Right atrium auricular region (tissue), 2 donors: ENCODE results near the gene CDC25B. TPM values are rescaled to one million over a fixed set of nuclear protein-coding genes. Genes with fewer than 3 reads are reported as not detected.

ENCODE experiments used
- DNase-seq: peaks from one replicate; pipeline ENCODE4 v3.0.0-alpha.2; 2019; ENCODE audit warnings: low spot score
- H3K27ac ChIP-seq, 2 donors: fragments of 200-600 bp; sonication (generic); 1 replicate in 1 of 2; 2 replicates in 1 of 2; pipeline ENCODE4 v1.5.1; 2016 to 2019
- H3K27me3 ChIP-seq, 2 donors: fragments of 200-600 bp; sonication (generic); one replicate each; pipeline versions ENCODE4 v1.5.1 to v1.6.0; 2017 to 2019
- H3K36me3 ChIP-seq: fragments of 200-600 bp; sonication (generic); one replicate; pipeline ENCODE4 v1.5.1; 2016
- H3K4me1 ChIP-seq, 2 donors: fragments of 200-600 bp; sonication (generic); one replicate each; pipeline versions ENCODE4 v1.5.1 to v1.6.0; 2017 to 2019
- H3K4me3 ChIP-seq, 2 donors: fragments of 200-600 bp; sonication (generic); 1 replicate in 1 of 2; 2 replicates in 1 of 2; pipeline ENCODE4 v1.5.1; 2017 to 2019; ENCODE audit warnings: mild to moderate bottlenecking in 1 of 2, moderate library complexity in 1 of 2
- H3K9me3 ChIP-seq, 2 donors: fragments of 200-600 bp; sonication (generic); one replicate each; pipeline ENCODE4 v1.5.1; 2019
- total RNA-seq, 2 donors: library from RNA; depleted of rRNA; stranded (reverse); fragments of >200 nt; gene quantifications; one replicate each; pipeline ENCODE4 v1.1.0, GENCODE V29; 2016
- TF ChIP-seq, protein P1 (sequence below), 2 donors: fragments of 200-600 bp; sonication (generic); IDR thresholded peaks; one replicate each; pipeline ENCODE4 v1.5.1; 2019; ENCODE audit warnings: antibody characterized with exemption in 2 of 2

CDC25B gene
- total RNA-seq, 2 donors from 2014 or later = 10.4 to 11.4 TPM

DNA sequence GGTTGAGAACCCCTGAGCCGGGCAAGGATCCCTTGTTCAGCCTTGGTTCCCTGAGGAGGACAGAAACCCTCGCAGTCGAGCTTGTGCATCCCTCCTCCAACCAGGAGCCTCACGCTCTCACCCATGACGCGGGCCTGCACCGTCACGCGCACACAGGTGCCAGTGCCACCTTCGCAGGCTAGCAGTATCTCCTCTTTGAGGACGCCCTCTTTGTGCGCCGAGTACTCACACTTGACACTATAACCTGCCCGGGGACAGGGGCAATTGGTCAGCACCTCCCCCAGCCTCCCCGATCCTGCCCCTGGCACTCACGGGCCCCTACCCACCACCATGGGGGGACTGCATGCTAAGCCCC is 41.9 kb upstream of the CDC25B start:
- H3K4me3 ChIP-seq = no peak overlapping the region
- H3K4me1 ChIP-seq = peaks cover 0 to 29% of the 10 kb centered on the region in 2 donors
- TF ChIP-seq, protein P1, sequence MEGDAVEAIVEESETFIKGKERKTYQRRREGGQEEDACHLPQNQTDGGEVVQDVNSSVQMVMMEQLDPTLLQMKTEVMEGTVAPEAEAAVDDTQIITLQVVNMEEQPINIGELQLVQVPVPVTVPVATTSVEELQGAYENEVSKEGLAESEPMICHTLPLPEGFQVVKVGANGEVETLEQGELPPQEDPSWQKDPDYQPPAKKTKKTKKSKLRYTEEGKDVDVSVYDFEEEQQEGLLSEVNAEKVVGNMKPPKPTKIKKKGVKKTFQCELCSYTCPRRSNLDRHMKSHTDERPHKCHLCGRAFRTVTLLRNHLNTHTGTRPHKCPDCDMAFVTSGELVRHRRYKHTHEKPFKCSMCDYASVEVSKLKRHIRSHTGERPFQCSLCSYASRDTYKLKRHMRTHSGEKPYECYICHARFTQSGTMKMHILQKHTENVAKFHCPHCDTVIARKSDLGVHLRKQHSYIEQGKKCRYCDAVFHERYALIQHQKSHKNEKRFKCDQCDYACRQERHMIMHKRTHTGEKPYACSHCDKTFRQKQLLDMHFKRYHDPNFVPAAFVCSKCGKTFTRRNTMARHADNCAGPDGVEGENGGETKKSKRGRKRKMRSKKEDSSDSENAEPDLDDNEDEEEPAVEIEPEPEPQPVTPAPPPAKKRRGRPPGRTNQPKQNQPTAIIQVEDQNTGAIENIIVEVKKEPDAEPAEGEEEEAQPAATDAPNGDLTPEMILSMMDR (IDR thresholded peaks at IDR 0.05) = no peak
- DNase-seq = no peak
- no peak overlapping the region for H3K27ac ChIP-seq
- H3K36me3 ChIP-seq = no peaks in the 10 kb centered on the region
- H3K27me3 ChIP-seq = no peaks in the 10 kb centered on the region
- no peaks in the 10 kb centered on the region for H3K9me3 ChIP-seq

DNA sequence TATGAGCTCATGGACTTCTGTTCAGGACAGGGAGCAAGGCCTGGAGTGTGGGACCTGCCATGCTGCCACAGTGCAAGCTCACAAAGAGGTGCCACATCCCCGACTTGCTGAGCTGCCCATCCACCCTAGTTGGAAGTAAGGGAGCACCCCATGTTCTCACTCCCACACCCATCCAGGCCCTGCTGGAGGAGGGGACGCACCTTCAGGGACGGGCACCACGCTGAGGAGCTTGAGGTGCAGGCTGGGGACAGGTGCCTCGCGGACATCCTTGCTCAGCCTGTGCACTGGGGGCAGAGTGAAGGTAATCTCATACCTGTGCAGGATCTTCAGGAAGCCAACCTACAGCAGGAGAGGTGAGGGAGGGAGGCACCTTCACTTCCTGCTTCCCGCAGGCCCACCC is 40.8 kb upstream of the CDC25B start:
- Histone ChIP-seq H3K4me3 (no peak overlapping the region), H3K4me1 (peaks cover 0 to 18% of the 10 kb centered on the region in 2 donors), H3K36me3 (no peaks in the 10 kb centered on the region), H3K27ac (no peak overlapping the region), H3K9me3 (no peaks in the 10 kb centered on the region), H3K27me3 (no peaks in the 10 kb centered on the region)
- DNase-seq = no peak
- TF ChIP-seq, protein P1 (IDR thresholded peaks at IDR 0.05) = no peak

DNA sequence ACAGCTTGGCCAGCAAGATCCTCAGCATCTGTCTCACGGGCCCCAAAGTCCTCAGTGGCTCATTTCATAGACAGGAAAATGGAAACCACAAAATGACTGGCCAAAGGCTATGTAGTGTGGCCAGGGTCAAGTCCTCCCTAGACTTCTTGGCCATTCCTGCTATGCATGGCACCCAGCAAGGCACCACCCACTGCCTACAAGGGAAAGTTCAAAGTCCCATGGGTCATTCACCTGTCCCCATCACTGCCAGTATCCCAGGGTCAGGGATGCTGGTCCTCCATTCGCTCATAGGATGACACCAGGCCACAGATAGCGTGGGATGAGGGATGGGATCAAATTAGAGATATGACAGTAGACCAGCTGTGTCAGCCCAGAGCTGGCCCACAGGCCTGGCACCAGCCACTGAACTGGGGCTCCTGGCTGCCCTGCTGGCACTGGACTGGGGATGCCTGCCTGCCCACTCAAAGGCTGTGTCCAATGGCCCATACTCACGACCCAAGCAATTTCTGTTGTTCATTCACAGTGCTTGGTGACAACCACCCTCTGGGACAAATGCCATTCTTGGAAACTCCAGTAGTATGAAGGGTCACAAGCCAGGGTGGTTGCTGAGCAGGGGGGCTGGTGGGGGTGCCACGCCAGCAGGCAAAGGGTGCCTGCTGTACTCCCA is 40.2 kb upstream of the CDC25B start:
- no peak for DNase-seq
- H3K36me3 ChIP-seq = no peaks in the 10 kb centered on the region
- H3K9me3 ChIP-seq = no peaks in the 10 kb centered on the region
- H3K4me1 ChIP-seq = peaks cover 0 to 17% of the 10 kb centered on the region in 2 donors
- no peaks in the 10 kb centered on the region for H3K27me3 ChIP-seq
- no peak overlapping the region for H3K4me3 ChIP-seq
- no peak overlapping the region for H3K27ac ChIP-seq
- TF ChIP-seq, protein P1 (IDR thresholded peaks at IDR 0.05) = no peak

DNA sequence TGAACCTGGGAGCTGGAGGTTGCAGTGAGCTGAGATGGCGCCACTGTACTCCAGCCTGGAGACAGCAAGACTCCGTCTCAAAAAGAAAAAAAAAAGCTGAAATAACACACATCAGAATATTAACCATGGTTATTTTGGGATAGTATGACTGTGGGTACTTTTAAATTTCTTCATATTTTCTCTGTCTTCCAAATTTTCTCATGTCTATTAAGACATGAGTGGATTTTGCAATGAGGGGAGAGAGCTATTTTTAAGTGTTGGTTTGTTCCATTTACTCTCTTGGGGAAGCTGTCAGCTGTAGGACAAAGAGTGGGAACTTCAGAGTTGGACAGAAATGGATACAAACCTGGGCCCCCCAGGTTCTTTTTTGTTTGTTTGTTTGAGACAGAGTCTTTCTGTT is 38.8 kb upstream of the CDC25B start:
- TF ChIP-seq, protein P1 (IDR thresholded peaks at IDR 0.05) = no peak
- Histone ChIP-seq H3K36me3 (no peaks in the 10 kb centered on the region), H3K27ac (peak overlapping the region; percentile 37 to 45), H3K9me3 (no peaks in the 10 kb centered on the region), H3K27me3 (no peaks in the 10 kb centered on the region), H3K4me3 (no peak overlapping the region), H3K4me1 (peaks cover 0 to 8% of the 10 kb centered on the region in 2 donors)
- no peak for DNase-seq

DNA sequence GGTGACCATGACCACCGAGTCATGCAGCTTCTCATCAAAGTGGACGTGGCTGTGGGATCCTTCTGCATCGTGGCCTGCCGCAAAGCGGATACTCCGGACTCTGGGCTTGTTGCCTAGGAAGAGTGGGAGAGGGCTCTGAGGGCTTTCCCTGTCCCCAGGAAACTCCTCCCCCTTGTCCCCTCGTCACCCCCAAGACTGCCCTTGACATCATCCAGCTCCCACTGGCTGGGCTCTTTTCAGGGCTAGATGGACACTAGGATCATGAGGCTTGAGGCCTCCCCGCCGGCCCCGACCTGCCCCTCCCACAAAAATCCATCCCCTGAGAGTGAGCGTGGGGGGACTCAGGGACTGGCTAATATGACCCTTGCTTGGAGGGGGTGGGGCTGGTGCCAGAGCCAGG is 37.5 kb upstream of the CDC25B start:
- Histone ChIP-seq H3K27ac (peak overlapping the region; percentile 37 to 45), H3K9me3 (no peaks in the 10 kb centered on the region), H3K4me1 (no peaks in the 10 kb centered on the region), H3K36me3 (no peaks in the 10 kb centered on the region), H3K4me3 (no peak overlapping the region), H3K27me3 (no peaks in the 10 kb centered on the region)
- no peak for DNase-seq
- TF ChIP-seq, protein P1 (IDR thresholded peaks at IDR 0.05) = no peak

DNA sequence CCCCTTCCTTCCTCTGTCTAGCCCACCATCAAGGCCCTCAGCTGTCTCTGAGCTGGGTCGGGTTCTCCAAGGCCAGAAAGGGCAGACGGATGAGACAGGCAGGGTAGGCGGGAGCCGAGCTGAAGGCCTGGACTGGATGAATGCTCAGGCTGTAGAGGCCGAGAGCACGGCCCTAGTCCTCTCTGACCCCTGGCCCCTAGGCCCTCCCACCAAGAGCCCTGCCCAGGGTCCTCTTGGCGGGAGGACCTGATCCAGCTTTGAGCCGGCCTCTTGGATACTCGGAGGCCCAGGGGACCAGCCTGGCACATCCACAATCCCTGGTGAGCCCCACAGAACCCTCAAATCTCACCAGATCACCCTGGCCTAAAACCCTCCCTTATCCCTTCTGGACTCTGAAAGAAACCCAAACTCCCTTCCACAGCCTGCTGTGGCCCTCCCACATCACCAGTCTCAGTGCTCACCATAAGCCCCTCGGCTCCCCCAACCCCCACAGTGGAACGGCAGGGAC is 36.7 kb upstream of the CDC25B start:
- DNase-seq = no peak
- Histone ChIP-seq H3K36me3 (no peaks in the 10 kb centered on the region), H3K27me3 (no peaks in the 10 kb centered on the region), H3K27ac (peak overlapping the region; percentile 9 to 45), H3K4me3 (no peak overlapping the region), H3K4me1 (peaks cover 0 to 7% of the 10 kb centered on the region in 2 donors), H3K9me3 (no peaks in the 10 kb centered on the region)
- TF ChIP-seq, protein P1 (IDR thresholded peaks at IDR 0.05) = no peak
